ENCODE measurements around the gene EIF2B2.

EIF2B2 gene

DNA sequence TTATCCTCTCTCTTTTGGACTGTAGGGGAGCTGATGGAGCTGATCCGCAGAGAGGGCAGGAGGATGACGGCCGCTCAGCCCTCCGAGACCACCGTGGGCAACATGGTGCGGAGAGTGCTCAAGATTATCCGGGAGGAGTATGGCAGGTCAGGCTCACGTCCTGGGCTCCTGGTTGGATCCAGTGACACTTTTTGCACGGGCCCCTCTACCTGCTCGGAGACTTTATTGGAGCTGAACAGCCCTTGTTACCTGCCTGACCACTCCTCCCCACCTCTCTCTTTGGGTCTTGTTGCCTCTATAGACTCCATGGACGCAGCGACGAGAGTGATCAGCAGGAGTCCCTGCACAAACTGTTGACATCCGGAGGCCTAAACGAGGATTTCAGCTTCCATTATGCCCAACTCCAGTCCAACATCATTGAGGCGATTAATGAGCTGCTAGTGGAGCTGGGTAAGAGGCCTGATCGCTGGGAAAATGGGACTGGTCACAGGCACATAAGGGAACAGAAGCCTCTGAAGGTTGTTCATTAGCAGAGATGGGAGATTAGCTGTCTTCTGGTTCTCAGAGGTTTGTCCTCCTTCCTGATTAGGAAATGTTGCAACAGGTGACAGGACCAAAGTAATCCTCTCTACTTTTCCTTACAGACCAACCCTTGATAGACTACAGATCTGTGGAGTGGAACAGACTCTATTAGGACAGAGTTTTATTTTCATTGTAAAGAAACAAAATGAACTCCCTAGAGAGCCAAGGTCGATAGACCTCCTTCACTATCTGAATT lies 718 bp downstream of the EIF2B2 start:
- peak; percentile 1; the same call in 2 of the 3 replicates for ATAC-seq
- TF ChIP-seq, protein P1, sequence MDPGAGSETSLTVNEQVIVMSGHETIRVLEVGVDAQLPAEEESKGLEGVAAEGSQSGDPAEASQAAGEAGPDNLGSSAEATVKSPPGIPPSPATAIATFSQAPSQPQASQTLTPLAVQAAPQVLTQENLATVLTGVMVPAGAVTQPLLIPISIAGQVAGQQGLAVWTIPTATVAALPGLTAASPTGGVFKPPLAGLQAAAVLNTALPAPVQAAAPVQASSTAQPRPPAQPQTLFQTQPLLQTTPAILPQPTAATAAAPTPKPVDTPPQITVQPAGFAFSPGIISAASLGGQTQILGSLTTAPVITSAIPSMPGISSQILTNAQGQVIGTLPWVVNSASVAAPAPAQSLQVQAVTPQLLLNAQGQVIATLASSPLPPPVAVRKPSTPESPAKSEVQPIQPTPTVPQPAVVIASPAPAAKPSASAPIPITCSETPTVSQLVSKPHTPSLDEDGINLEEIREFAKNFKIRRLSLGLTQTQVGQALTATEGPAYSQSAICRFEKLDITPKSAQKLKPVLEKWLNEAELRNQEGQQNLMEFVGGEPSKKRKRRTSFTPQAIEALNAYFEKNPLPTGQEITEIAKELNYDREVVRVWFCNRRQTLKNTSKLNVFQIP (CRISPR knock-in tag; IDR thresholded peaks at IDR 0.05; ENCODE audit: borderline replicate concordance, low read depth), result no peak
- TF ChIP-seq RARB (CRISPR knock-in tag; IDR thresholded peaks at IDR 0.05), result no peak
- no peak for TF ChIP-seq CSDC2 (CRISPR knock-in tag; IDR thresholded peaks at IDR 0.05)
- TF ChIP-seq ZNF8 (CRISPR knock-in tag; IDR thresholded peaks at IDR 0.05), result no peak
- no peak for TF ChIP-seq PPARA (CRISPR knock-in tag; IDR thresholded peaks at IDR 0.05; ENCODE audit: borderline replicate concordance)

DNA sequence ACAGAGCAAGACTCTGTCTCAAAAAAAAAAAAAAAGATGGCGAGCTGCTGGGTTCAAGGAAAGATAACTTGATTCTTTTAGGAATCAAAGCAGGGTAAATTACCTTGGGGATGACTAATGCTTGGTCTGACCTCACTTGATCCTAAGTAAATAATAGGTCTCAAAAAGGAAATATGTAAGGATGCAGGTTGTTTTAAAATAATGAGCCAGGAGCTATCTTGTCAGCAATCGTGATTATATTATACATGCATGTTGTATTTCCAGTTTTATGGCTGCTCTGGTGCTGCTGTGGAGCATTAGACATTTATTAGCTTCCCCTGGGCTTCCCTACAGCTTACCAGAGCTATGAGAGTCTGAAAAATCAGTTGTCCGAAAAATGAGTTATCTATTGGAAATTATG lies 2.6 kb downstream of the EIF2B2 start:
- TF ChIP-seq ARNTL (CRISPR knock-in tag; IDR thresholded peaks at IDR 0.05; ENCODE audit: borderline replicate concordance, low read depth) (no peak), TCF4 (CRISPR knock-in tag; IDR thresholded peaks at IDR 0.05; ENCODE audit: borderline replicate concordance) (no peak), RARB (CRISPR knock-in tag; IDR thresholded peaks at IDR 0.05) (no peak), OSR1 (CRISPR knock-in tag; IDR thresholded peaks at IDR 0.05) (no peak), TOX (CRISPR knock-in tag; IDR thresholded peaks at IDR 0.05; ENCODE audit: borderline replicate concordance) (no peak), ISL1 (CRISPR knock-in tag; IDR thresholded peaks at IDR 0.05) (no peak), ZNF70 (CRISPR knock-in tag; IDR thresholded peaks at IDR 0.05) (no peak), ZNF8 (CRISPR knock-in tag; IDR thresholded peaks at IDR 0.05) (no peak), SNAI2 (CRISPR knock-in tag; IDR thresholded peaks at IDR 0.05) (no peak)
- TF ChIP-seq, protein P1 (CRISPR knock-in tag; IDR thresholded peaks at IDR 0.05; ENCODE audit: borderline replicate concordance, low read depth), result no peak
- TF ChIP-seq, protein P2, sequence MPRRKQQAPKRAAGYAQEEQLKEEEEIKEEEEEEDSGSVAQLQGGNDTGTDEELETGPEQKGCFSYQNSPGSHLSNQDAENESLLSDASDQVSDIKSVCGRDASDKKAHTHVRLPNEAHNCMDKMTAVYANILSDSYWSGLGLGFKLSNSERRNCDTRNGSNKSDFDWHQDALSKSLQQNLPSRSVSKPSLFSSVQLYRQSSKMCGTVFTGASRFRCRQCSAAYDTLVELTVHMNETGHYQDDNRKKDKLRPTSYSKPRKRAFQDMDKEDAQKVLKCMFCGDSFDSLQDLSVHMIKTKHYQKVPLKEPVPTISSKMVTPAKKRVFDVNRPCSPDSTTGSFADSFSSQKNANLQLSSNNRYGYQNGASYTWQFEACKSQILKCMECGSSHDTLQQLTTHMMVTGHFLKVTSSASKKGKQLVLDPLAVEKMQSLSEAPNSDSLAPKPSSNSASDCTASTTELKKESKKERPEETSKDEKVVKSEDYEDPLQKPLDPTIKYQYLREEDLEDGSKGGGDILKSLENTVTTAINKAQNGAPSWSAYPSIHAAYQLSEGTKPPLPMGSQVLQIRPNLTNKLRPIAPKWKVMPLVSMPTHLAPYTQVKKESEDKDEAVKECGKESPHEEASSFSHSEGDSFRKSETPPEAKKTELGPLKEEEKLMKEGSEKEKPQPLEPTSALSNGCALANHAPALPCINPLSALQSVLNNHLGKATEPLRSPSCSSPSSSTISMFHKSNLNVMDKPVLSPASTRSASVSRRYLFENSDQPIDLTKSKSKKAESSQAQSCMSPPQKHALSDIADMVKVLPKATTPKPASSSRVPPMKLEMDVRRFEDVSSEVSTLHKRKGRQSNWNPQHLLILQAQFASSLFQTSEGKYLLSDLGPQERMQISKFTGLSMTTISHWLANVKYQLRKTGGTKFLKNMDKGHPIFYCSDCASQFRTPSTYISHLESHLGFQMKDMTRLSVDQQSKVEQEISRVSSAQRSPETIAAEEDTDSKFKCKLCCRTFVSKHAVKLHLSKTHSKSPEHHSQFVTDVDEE (CRISPR knock-in tag; IDR thresholded peaks at IDR 0.05), result no peak

DNA sequence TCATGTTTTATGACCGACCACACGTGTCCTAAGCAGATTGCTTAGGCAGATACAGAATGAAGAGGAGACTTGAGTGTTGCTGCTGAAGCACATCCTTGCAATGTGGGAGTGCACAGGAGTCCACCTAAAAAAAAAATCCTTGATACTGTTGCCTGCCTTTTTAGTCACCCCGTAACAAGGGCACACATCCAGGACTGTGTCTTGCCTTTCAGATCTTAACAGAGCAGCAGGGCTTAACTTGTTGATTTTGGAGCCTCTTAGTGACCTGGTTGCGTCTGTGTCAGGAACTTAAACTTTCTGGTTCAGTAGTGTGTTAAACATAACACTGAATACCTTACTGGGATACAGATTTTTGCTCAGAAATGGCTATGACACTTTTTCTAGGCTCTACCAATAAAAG lies 6.5 kb downstream of the EIF2B2 start:
- ATAC-seq, result no peak
- TF ChIP-seq OSR1 (CRISPR knock-in tag; IDR thresholded peaks at IDR 0.05) (no peak), TOX (CRISPR knock-in tag; IDR thresholded peaks at IDR 0.05; ENCODE audit: borderline replicate concordance) (no peak), PPARA (CRISPR knock-in tag; IDR thresholded peaks at IDR 0.05; ENCODE audit: borderline replicate concordance) (no peak), ZFP3 (CRISPR knock-in tag; IDR thresholded peaks at IDR 0.05) (no peak), ZNF565 (CRISPR knock-in tag; conservative IDR thresholded peaks at IDR 0.05; ENCODE audit: low read depth) (no peak), ZFP30 (CRISPR knock-in tag; IDR thresholded peaks at IDR 0.05) (no peak)

More for the DNA sequence above, 2.6 kb downstream of the EIF2B2 start:
- no peak for ATAC-seq

DNA sequence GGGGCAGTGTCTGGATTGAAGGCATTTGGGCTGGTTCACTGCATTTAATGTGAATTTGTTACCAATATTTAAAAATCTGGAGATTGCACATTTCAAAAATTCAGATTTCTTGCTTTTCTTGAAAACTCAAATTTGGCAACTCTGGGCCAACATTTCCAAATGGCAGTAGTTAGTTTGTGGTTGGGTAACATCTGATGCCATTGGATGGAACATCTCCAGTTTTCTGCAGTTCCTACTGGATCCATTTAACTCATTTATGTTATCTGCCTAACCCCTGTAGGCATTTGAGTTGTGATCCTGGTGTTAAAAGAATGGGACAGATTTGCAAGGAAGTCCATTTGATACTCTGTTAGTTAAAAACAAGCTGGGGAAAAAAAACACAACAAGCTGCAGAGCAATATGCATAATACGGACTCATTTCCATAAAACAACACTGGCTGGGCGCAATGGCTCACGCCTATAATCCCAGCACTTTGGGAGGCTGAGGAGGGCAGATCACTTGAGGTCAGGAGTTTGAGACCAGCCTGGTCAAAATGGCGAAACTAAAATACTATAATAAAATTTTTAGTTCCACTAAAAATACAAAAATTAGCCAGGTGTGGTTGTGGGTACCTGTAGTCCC lies 7.9 kb downstream of the EIF2B2 start:
- TF ChIP-seq TCF4 (CRISPR knock-in tag; IDR thresholded peaks at IDR 0.05; ENCODE audit: borderline replicate concordance) (no peak), ISL1 (CRISPR knock-in tag; IDR thresholded peaks at IDR 0.05) (no peak), RARB (CRISPR knock-in tag; IDR thresholded peaks at IDR 0.05) (no peak)
- TF ChIP-seq, protein P2 (CRISPR knock-in tag; IDR thresholded peaks at IDR 0.05), result no peak
- no peak for ATAC-seq

All from SK-N-SH treated with all-trans-retinoic acid at 6 μM for 48 hours (cell line).